Keratinocyte (primary cell): ENCODE data around the gene GARS1. TPM values are rescaled to one million over a fixed set of nuclear protein-coding genes. Genes with fewer than 3 reads are reported as not detected.

Source experiments
- DNase-seq: peaks from one replicate; pipeline ENCODE4 v3.0.0-alpha.2; 2011; ENCODE audit warnings: low read depth, missing footprints, low spot score
- FAIRE-seq: peaks from 2 replicates; lab custom pipeline; 2011; peaks lifted over from hg19 to GRCh38; lab: Jason Lieb, UNC
- H2AFZ ChIP-seq: 2 replicates; pipeline ENCODE4 v1.6.0; 2012; ENCODE audit warnings: low read length, control low read depth, inconsistent platforms; ENCODE audit not compliant: control insufficient read depth
- H3K27ac ChIP-seq: 2 replicates; pipeline ENCODE4 v1.5.1; 2011; ENCODE audit warnings: low read length; ENCODE audit not compliant: control insufficient read depth, insufficient read depth
- H3K27me3 ChIP-seq: 3 replicates; pipeline ENCODE4 v1.6.0; 2011; ENCODE audit warnings: low read length; ENCODE audit not compliant: control insufficient read depth, insufficient read depth; ENCODE audit errors: extremely low read depth
- H3K36me3 ChIP-seq, 2 experiments: 2 replicates in 1 of 2; 3 replicates in 1 of 2; pipeline ENCODE4 v1.5.1; 2011; ENCODE audit warnings: low read length in 2 of 2, mild to moderate bottlenecking in 1 of 2; ENCODE audit not compliant: control insufficient read depth in 2 of 2, insufficient read depth in 2 of 2; ENCODE audit errors: extremely low read depth in 1 of 2
- H3K4me1 ChIP-seq: 3 replicates; pipeline ENCODE4 v1.5.1; 2011; ENCODE audit warnings: low read length; ENCODE audit not compliant: control insufficient read depth, insufficient read depth; ENCODE audit errors: extremely low read depth
- H3K4me2 ChIP-seq: 3 replicates; pipeline ENCODE4 v1.6.0; 2011; ENCODE audit warnings: low read depth, low read length; ENCODE audit not compliant: control insufficient read depth, insufficient read depth; ENCODE audit errors: extremely low read depth
- H3K4me3 ChIP-seq, 3 experiments: fragments of 200-600 bp in 1 of 3; sonication (generic) in 1 of 3; 2 replicates in 2 of 3; 3 replicates in 1 of 3; pipeline ENCODE4 v1.5.1; 2011 to 2016; ENCODE audit warnings: low read length in 3 of 3, mild to moderate bottlenecking in 3 of 3, control low read depth in 2 of 3, inconsistent platforms in 1 of 3, low read depth in 1 of 3, mixed read lengths in 1 of 3, mixed run types in 1 of 3, moderate library complexity in 1 of 3; ENCODE audit not compliant: control insufficient read depth in 2 of 3, insufficient read depth in 2 of 3; ENCODE audit errors: extremely low read depth in 1 of 3
- H3K79me2 ChIP-seq: 2 replicates; pipeline ENCODE4 v1.6.0; 2012; ENCODE audit warnings: low read length; ENCODE audit not compliant: control insufficient read depth, insufficient read depth
- H3K9ac ChIP-seq: 3 replicates; pipeline ENCODE4 v1.6.0; 2011; ENCODE audit warnings: low read length; ENCODE audit not compliant: control insufficient read depth, insufficient read depth; ENCODE audit errors: extremely low read depth
- H3K9me1 ChIP-seq: 3 replicates; pipeline ENCODE4 v1.6.0; 2011; ENCODE audit warnings: low read length; ENCODE audit not compliant: control insufficient read depth, insufficient read depth; ENCODE audit errors: extremely low read depth
- H3K9me3 ChIP-seq: 2 replicates; pipeline ENCODE4 v1.5.1; 2012; ENCODE audit warnings: low read depth, low read length; ENCODE audit not compliant: control insufficient read depth
- H4K20me1 ChIP-seq: 3 replicates; pipeline ENCODE4 v1.6.0; 2011; ENCODE audit warnings: low read length; ENCODE audit not compliant: control insufficient read depth, insufficient read depth; ENCODE audit errors: extremely low read depth
- CTCF ChIP-seq, 3 experiments: IDR thresholded peaks in 1 of 3; conservative IDR thresholded peaks in 1 of 3; optimal IDR thresholded peaks in 1 of 3; 2 replicates in 2 of 3; 3 replicates in 1 of 3; pipeline versions ENCODE3 to v1.5.1; 2011; ENCODE audit warnings: low read length in 3 of 3, mild to moderate bottlenecking in 3 of 3, moderate library complexity in 2 of 3, control low read depth in 1 of 3, inconsistent platforms in 1 of 3; ENCODE audit not compliant: insufficient read depth in 2 of 3; ENCODE audit errors: extremely low read depth in 1 of 3
- EZH2 ChIP-seq: IDR thresholded peaks from one replicate; pipeline ENCODE4 v1.6.1; 2012; ENCODE audit warnings: inconsistent platforms, mild to moderate bottlenecking, low read length, moderate library complexity
- dilution Hi-C: fragments of 300-500 bp; cut with MboI; formaldehyde crosslinking; loops from one replicate; pipeline ENCODE4 v1.7.0; 2020; ENCODE audit warnings: low sequenced_read_pairs; ENCODE audit not compliant: extremely low pct_ligation_motif_present
- polyA plus RNA-seq, 5 experiments: library from polyadenylated mRNA; depleted of rRNA in 3 of 5; stranded (reverse) in 3 of 5; stranded (forward) in 1 of 5; unstranded in 1 of 5; fragments of >200 nt; gene quantifications; 1 replicate in 1 of 5; 2 replicates in 3 of 5; 3 replicates in 1 of 5; pipeline versions ENCODE4 v1.2.1 to v1.2.3, GENCODE V29; 2011 to 2012; ENCODE audit warnings: missing spikeins in 2 of 5, low read depth in 1 of 5, low replicate concordance in 1 of 5

The GARS1 gene
- polyA plus RNA-seq, 1 donor (not counting 4 experiments of a cell fraction or from before 2014, with no cell fraction given) = 411 TPM

- Histone ChIP-seq H3K4me3 (no peak overlapping the region), H3K9me3 (no peaks in the 10 kb centered on the region), H3K79me2 (peaks cover 10% of the 10 kb centered on the region), H3K36me3 (peaks cover 0 to 8% of the 10 kb centered on the region in 2 experiments), H3K27me3 (no peaks in the 10 kb centered on the region), H2AFZ (no peak overlapping the region), H3K9ac (no peak overlapping the region), H3K9me1 (no peaks in the 10 kb centered on the region), H3K4me2 (no peak overlapping the region), H4K20me1 (no peaks in the 10 kb centered on the region), H3K27ac (no peak overlapping the region), H3K4me1 (no peaks in the 10 kb centered on the region)
- no peak for TF ChIP-seq CTCF (optimal IDR thresholded peaks at IDR 0.05 in 1 of 3, IDR thresholded peaks at IDR 0.05 in 1 of 3, conservative IDR thresholded peaks at IDR 0.05 in 1 of 3; ENCODE audit: extremely low read depth in 1 of 3, insufficient read depth in 2 of 3, low read length in 3 of 3)
- TF ChIP-seq EZH2 = no peak
- DNase-seq (no peak), FAIRE-seq (no peak)
- dilution Hi-C loops = no loop called here
These were observed 10.3 kb upstream of the GARS1 start for GRCh38 chr7:30584415-30584814.

GRCh38 chr7:30584965-30585364 lies 9.7 kb upstream of the GARS1 start:
- FAIRE-seq (no peak), DNase-seq (no peak)
- TF ChIP-seq CTCF (optimal IDR thresholded peaks at IDR 0.05 in 1 of 3, IDR thresholded peaks at IDR 0.05 in 1 of 3, conservative IDR thresholded peaks at IDR 0.05 in 1 of 3; ENCODE audit: extremely low read depth in 1 of 3, insufficient read depth in 2 of 3, low read length in 3 of 3) (no peak), EZH2 (no peak)
- peaks cover 10% of the 10 kb centered on the region for H3K79me2 ChIP-seq
- no peaks in the 10 kb centered on the region for H3K27me3 ChIP-seq
- H3K4me1 ChIP-seq = no peaks in the 10 kb centered on the region
- no peak overlapping the region for H3K4me2 ChIP-seq
- no peaks in the 10 kb centered on the region for H4K20me1 ChIP-seq
- no peak overlapping the region for H3K4me3 ChIP-seq
- dilution Hi-C loops = no loop called here
- H3K36me3 ChIP-seq = peaks cover 0 to 8% of the 10 kb centered on the region in 2 experiments
- H3K9ac ChIP-seq = no peak overlapping the region
- no peak overlapping the region for H3K27ac ChIP-seq
- no peaks in the 10 kb centered on the region for H3K9me1 ChIP-seq
- no peak overlapping the region for H2AFZ ChIP-seq
- H3K9me3 ChIP-seq = no peaks in the 10 kb centered on the region
